BE2C (cell line): ENCODE results near the gene TXNRD3.

ENCODE experiments used
- DNase-seq: peaks from one replicate; pipeline ENCODE4 v3.0.0-alpha.2; 2020
- H3K27me3 ChIP-seq: fragments of 250-450 bp; sonication (Bioruptor Pico); 2 replicates; pipeline ENCODE4 v1.5.1; 2020; ENCODE audit warnings: mild to moderate bottlenecking
- H3K36me3 ChIP-seq: fragments of 250-450 bp; sonication (Bioruptor Pico); 2 replicates; pipeline ENCODE4 v1.5.1; 2020; ENCODE audit warnings: mild to moderate bottlenecking
- H3K4me1 ChIP-seq: fragments of 250-450 bp; sonication (Bioruptor Pico); 2 replicates; pipeline ENCODE4 v1.5.1; 2020
- H3K4me3 ChIP-seq: 2 replicates; pipeline ENCODE4 v1.5.1; 2011; ENCODE audit warnings: low read depth, low read length
- H3K9me3 ChIP-seq: fragments of 250-450 bp; sonication (Bioruptor Pico); 2 replicates; pipeline ENCODE4 v1.5.1; 2020
- TF ChIP-seq, protein P1 (sequence below): IDR thresholded peaks from 2 replicates; pipeline ENCODE4 v1.5.1; 2012; ENCODE audit warnings: mild to moderate bottlenecking, low read depth, low read length

Gene TXNRD3

DNA sequence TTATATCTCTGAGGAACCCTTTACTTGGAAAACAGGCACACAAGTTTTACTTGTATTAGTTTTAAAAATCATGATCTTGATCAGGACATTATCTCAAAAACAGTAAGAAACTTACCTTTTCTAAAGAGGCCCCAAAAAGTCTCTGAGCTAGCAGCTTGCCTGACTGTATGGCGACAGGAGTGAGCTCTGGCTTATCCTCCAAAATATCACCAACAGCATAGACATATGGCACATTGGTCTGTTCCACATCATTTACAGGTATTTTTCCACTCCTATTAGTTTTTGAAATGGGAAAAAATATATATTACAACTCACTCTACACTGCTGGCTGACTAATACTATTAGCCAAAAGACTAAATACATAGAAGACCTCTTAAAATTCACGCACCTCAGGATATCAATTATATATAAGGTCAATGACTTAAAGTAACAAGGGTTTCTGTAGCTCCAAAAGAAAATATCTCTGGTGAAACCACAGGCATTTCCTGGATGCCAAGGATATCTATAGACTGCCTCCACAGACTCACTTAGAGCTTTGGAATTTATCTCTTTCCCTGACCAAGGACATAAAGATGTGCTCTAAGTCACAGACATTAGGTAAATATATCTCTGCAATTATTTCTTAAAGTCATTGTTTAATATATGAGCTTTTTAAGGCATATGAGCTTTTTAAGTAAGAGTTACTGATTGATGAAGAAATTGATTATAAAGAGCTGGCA, 33.1 kb downstream of the TXNRD3 start:
- TF ChIP-seq, protein P1, sequence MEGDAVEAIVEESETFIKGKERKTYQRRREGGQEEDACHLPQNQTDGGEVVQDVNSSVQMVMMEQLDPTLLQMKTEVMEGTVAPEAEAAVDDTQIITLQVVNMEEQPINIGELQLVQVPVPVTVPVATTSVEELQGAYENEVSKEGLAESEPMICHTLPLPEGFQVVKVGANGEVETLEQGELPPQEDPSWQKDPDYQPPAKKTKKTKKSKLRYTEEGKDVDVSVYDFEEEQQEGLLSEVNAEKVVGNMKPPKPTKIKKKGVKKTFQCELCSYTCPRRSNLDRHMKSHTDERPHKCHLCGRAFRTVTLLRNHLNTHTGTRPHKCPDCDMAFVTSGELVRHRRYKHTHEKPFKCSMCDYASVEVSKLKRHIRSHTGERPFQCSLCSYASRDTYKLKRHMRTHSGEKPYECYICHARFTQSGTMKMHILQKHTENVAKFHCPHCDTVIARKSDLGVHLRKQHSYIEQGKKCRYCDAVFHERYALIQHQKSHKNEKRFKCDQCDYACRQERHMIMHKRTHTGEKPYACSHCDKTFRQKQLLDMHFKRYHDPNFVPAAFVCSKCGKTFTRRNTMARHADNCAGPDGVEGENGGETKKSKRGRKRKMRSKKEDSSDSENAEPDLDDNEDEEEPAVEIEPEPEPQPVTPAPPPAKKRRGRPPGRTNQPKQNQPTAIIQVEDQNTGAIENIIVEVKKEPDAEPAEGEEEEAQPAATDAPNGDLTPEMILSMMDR = no peak

DNA sequence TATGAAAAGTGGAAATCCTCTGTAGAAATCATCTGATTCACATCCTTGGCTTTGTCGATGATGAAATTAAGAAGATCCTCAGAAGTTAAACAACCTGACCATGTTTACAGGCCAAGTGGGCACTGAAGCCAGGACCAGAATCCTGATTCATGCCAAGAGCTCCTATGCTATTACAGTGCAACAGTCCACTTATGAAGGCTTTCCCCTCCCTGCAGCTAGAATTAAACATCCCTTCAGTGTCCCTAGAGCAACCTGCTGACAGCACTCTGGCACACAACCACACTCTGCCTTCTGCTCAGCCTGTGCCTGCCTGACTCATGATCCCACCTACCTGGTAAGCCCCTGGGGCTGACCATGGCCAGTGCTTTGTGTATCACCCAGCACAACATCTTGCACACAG, 33.8 kb downstream of the TXNRD3 start:
- TF ChIP-seq, protein P1 = no peak
- no peak for DNase-seq
- H3K4me1 ChIP-seq = no peaks in the 10 kb centered on the region

More for the DNA sequence above, 33.1 kb downstream of the TXNRD3 start:
- DNase-seq = no peak
- H3K27me3 ChIP-seq = no peaks in the 10 kb centered on the region
- no peaks in the 10 kb centered on the region for H3K9me3 ChIP-seq
- H3K4me3 ChIP-seq = no peak overlapping the region
- H3K36me3 ChIP-seq = no peaks in the 10 kb centered on the region
- H3K4me1 ChIP-seq = no peaks in the 10 kb centered on the region

DNA sequence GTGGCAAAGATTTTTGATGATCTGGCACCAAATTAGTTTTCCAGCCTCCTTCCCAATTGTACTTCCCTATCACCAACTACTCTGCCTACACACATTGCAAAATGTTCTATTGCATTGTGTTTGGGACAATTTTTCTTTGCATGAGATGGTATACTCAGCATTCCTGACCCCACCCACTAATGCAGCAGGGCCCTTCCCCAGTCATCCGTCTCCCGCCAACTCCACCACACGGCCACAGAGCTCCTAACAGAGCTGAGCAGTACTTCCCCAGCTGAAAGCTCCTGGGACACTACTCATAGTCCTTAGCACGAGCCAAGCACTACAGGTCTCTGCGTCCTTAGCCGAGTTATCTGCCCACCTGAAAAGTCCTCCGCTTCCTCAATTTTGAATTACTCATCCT, 34.2 kb downstream of the TXNRD3 start:
- no peak for DNase-seq
- Histone ChIP-seq H3K27me3 (no peaks in the 10 kb centered on the region), H3K36me3 (no peaks in the 10 kb centered on the region), H3K9me3 (no peaks in the 10 kb centered on the region), H3K4me3 (no peak overlapping the region), H3K4me1 (no peaks in the 10 kb centered on the region)
- TF ChIP-seq, protein P1 = no peak

More for the DNA sequence above, 33.8 kb downstream of the TXNRD3 start:
- Histone ChIP-seq H3K27me3 (no peaks in the 10 kb centered on the region), H3K36me3 (no peaks in the 10 kb centered on the region), H3K4me3 (no peak overlapping the region), H3K9me3 (no peaks in the 10 kb centered on the region)

DNA sequence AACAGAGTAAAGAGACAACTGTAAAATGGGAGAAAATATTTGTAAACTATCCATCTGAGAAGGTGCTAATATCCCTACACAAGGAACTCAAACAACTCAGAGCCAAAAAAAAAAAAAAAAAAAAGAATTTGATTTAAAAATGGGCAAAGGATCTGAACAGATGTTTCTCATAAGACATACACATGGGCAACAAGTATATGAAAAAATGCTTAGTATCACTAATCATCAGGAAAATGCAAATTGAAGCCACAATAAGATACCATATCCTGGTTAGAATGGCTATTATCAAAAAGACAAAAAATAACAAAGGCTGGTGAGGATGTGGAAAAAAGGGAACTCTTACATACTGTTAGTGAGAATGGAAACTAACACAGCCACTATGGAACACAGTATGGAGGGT, 36.2 kb downstream of the TXNRD3 start:
- TF ChIP-seq, protein P1 = no peak
- DNase-seq = no peak
- Histone ChIP-seq H3K9me3 (no peaks in the 10 kb centered on the region), H3K4me1 (peaks cover under 1% of the 10 kb centered on the region; the same call in 1 of the 2 replicates), H3K36me3 (no peaks in the 10 kb centered on the region), H3K27me3 (no peaks in the 10 kb centered on the region), H3K4me3 (no peak overlapping the region)

DNA sequence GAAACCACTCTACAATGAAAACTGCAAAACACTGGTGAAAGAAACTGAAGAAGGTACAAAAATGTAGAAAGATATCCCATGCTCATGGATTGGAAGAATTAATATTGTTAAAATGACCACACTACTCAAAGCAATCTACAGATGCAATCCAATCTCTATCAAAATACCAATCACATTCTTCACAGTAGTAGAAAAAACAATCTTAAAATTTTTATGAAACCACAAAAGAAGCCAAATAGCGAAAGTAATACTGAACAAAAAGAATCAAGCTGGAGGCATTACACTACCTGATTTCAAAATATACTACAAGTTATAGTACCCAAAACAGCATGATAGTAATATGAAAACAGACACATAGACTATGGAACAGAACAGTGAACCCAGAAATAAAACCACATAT, 36.9 kb downstream of the TXNRD3 start:
- H3K4me1 ChIP-seq = peaks cover 8% of the 10 kb centered on the region
- no peak for DNase-seq
- TF ChIP-seq, protein P1 = no peak
- H3K9me3 ChIP-seq = no peaks in the 10 kb centered on the region
- no peaks in the 10 kb centered on the region for H3K36me3 ChIP-seq
- no peaks in the 10 kb centered on the region for H3K27me3 ChIP-seq
- no peak overlapping the region for H3K4me3 ChIP-seq

DNA sequence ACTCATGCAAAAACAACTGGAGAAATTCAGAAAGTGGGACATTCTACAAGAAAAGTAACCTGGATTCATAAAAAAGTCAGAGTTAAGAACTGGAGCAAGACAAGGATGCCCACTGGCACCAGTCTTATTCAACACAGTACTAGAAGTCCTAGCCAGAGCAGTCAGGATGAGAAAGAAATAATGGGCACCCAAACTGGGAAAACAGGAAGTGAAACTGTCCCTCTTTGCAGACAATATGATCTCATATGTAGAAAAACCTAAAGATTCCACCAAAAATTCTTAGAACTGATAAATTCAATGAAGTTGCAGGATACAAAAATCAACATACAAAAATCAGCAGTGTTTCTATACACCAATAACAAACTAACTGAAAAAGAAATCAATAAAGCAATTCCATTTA, 37.4 kb downstream of the TXNRD3 start:
- TF ChIP-seq, protein P1 = no peak
- Histone ChIP-seq H3K4me1 (peaks cover 9% of the 10 kb centered on the region), H3K27me3 (no peaks in the 10 kb centered on the region), H3K36me3 (no peaks in the 10 kb centered on the region), H3K4me3 (no peak overlapping the region), H3K9me3 (no peaks in the 10 kb centered on the region)
- DNase-seq = no peak
